Stomach (tissue), 9 donors: ENCODE measurements around the gene CAMK2B. TPM values are rescaled to one million over a fixed set of nuclear protein-coding genes. Genes with fewer than 3 reads are reported as not detected.

ENCODE experiments used
- DNase-seq, 2 donors: peaks; one replicate each; pipeline versions ENCODE4 v3.0.0 to v3.0.0-alpha.2; 2013 to 2019
- H3K27ac ChIP-seq, 5 donors: fragments of 200-600 bp in 4 of 5; sonication (generic) in 4 of 5; one replicate each; pipeline ENCODE4 v1.5.1; 2013 to 2019; ENCODE audit warnings: mild to moderate bottlenecking in 1 of 5, moderate library complexity in 1 of 5
- H3K27me3 ChIP-seq, 3 donors: fragments of 200-600 bp; sonication (generic); one replicate each; pipeline ENCODE4 v1.5.1; 2017 to 2019; ENCODE audit warnings: mixed run types in 1 of 3
- H3K36me3 ChIP-seq, 4 donors: fragments of 200-600 bp; sonication (generic); 1 replicate in 3 of 4; 2 replicates in 1 of 4; pipeline ENCODE4 v1.5.1; 2016 to 2019
- H3K4me1 ChIP-seq, 4 donors: fragments of 200-600 bp; sonication (generic); one replicate each; pipeline ENCODE4 v1.5.1; 2016 to 2019
- H3K4me3 ChIP-seq, 4 donors: fragments of 200-600 bp; sonication (generic) in 3 of 4; one replicate each; pipeline ENCODE4 v1.5.1; 2016 to 2019; ENCODE audit warnings: mild to moderate bottlenecking in 1 of 4
- H3K9me3 ChIP-seq, 4 donors: fragments of 200-600 bp; sonication (generic); one replicate each; pipeline ENCODE4 v1.5.1; 2016 to 2019
- EP300 ChIP-seq: sonication (generic); formaldehyde crosslinking; IDR thresholded peaks from one replicate; pipeline ENCODE4 v1.6.1; 2017; ENCODE audit warnings: antibody characterized with exemption
- POLR2A ChIP-seq, 4 donors: fragments of 450-650 bp; IDR thresholded peaks; one replicate each; pipeline ENCODE4 v1.6.1; 2016; ENCODE audit warnings: antibody characterized with exemption in 4 of 4, control low read depth in 2 of 4, mild to moderate bottlenecking in 1 of 4, moderate library complexity in 1 of 4
- POLR2AphosphoS5 ChIP-seq, 3 donors: sonication (generic); formaldehyde crosslinking; IDR thresholded peaks; one replicate each; pipeline ENCODE4 v1.6.1; 2016; ENCODE audit warnings: antibody characterized with exemption in 3 of 3
- WGBS, 5 donors: extraction: QIAGEN DNeasy Blood & Tissue Kit in 3 of 5; methylation state at CpG; one replicate each; pipeline versions ENCODE4 v1.1.5 to v1.1.7; 2013 to 2018; 5-methylcytosine and 5-hydroxymethylcytosine counted together
- intact Hi-C: fragments of 100-400 bp; cut with DNase I; formaldehyde crosslinking; loops from one replicate; pipeline ENCODE4 v1.15.1; 2023; ENCODE audit warnings: low total_unique reads
- polyA plus RNA-seq, 3 donors: library from polyadenylated mRNA; stranded (reverse); fragments of 200-250 nt; gene quantifications; one replicate each; pipeline ENCODE4 v1.2.3, GENCODE V29; 2013
- total RNA-seq, 5 donors: library from RNA; depleted of rRNA; stranded (reverse); fragments of >200 nt; gene quantifications; one replicate each; pipeline versions ENCODE4 v1.1.0 to v1.2.3, GENCODE V29; 2014 to 2016
- TF ChIP-seq, protein P1 (sequence below), 7 experiments: fragments of 450-650 bp in 4 of 7; fragments of 200-600 bp in 3 of 7; sonication (generic) in 3 of 7; IDR thresholded peaks; one replicate each; pipeline ENCODE4 v1.5.1; 2016 to 2019; ENCODE audit warnings: antibody characterized with exemption in 7 of 7, control low read depth in 2 of 7, mild to moderate bottlenecking in 1 of 7
- donor health status: healthy with polysubstance abuse.
- donor health status: Bipolar disorder and iron deficiency.
- donor health status: healthy.

CAMK2B gene
- total and polyA plus RNA-seq, 8 donors: 0.92 to 28.4 (median 5.4) TPM; not detected in 2

DNA sequence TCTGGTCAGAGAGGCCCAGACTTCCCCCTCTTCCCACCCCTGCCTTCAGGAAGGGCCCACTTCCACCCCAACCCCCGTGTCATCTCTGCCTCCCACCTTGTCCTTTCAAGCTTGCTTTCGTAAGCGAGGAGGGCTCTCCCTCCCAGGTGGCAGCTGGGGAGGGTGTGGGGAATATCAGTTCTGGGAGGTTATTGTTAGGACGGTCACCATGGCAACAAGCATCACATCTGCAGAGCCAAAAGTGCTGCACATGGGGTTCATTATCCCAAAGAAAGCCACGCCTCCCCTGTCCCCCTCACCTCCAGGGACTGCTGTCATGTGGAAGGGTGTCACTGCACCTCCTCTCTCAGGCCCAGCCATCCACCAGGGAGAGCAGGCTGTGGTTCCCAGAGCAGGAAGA, 2.6 kb upstream of the CAMK2B start:
- peaks cover 3 to 13% (median 10%) of the 10 kb centered on the region in 4 donors for H3K4me1 ChIP-seq
- H3K9me3 ChIP-seq: no peaks in the 10 kb centered on the region
- peaks cover 9 to 49% (median 31%) of the 10 kb centered on the region in 3 donors for H3K27me3 ChIP-seq
- H3K36me3 ChIP-seq: no peaks in the 10 kb centered on the region
- no peak for DNase-seq
- intact Hi-C loops: no loop called here
- H3K27ac ChIP-seq: no peak overlapping the region
- TF ChIP-seq POLR2A (IDR thresholded peaks at IDR 0.05) (no peak), POLR2AphosphoS5 (IDR thresholded peaks at IDR 0.05) (no peak), EP300 (no peak)
- TF ChIP-seq, protein P1, sequence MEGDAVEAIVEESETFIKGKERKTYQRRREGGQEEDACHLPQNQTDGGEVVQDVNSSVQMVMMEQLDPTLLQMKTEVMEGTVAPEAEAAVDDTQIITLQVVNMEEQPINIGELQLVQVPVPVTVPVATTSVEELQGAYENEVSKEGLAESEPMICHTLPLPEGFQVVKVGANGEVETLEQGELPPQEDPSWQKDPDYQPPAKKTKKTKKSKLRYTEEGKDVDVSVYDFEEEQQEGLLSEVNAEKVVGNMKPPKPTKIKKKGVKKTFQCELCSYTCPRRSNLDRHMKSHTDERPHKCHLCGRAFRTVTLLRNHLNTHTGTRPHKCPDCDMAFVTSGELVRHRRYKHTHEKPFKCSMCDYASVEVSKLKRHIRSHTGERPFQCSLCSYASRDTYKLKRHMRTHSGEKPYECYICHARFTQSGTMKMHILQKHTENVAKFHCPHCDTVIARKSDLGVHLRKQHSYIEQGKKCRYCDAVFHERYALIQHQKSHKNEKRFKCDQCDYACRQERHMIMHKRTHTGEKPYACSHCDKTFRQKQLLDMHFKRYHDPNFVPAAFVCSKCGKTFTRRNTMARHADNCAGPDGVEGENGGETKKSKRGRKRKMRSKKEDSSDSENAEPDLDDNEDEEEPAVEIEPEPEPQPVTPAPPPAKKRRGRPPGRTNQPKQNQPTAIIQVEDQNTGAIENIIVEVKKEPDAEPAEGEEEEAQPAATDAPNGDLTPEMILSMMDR (IDR thresholded peaks at IDR 0.05): no peak
- no peak overlapping the region for H3K4me3 ChIP-seq
- WGBS, 5 donors: 74 to 91% (median 78%) methylated on average over 5 of the region's 5 CpGs

DNA sequence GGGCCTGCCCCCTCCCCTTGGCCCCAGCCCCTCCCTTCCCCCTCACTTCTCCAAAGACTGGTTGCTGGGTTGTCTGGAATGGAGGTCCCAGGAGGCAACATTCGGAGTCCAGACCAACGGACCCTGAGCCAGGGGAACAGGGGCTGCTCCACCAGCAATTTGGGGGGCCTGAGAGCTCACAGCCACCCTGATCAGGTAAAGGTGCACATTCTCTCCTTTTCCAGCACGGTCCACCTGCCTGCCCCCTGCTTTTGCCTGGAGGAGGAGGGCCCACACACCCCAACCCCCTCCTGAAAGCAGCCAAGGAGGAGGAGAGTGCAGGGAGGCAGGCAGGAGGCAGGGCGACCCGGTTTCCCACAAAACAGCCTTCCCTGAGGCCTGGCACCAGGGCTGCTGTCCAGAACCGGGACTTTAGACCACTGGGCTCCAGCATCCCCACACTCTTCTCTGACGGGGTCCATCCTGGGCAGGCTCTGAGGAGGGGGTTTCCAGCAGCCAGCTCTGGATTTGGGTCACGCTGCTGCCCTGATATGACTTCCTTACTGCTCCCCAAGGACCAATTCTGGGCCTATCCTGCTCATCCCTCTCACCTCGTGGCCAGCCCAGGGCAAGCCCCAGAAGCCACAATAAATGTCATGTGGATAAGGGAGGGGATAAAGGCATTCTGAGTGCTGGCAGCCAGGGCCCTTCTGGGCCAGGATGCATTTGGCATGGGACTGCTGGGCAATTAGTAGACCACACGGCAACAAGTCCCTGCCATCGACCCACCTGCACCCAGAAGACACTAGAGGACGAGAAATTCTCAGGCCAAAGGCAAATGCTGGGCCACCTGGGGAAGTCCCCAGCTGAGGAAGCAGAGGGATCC, 1.1 kb upstream of the CAMK2B start:
- Histone ChIP-seq H3K4me3 (no peak overlapping the region), H3K9me3 (no peaks in the 10 kb centered on the region), H3K27ac (no peak overlapping the region), H3K36me3 (no peaks in the 10 kb centered on the region), H3K4me1 (peaks cover 3 to 13% (median 10%) of the 10 kb centered on the region in 4 donors), H3K27me3 (peaks cover 9 to 60% (median 31%) of the 10 kb centered on the region in 3 donors)
- intact Hi-C loops: no loop called here
- TF ChIP-seq POLR2AphosphoS5 (IDR thresholded peaks at IDR 0.05) (no peak), EP300 (no peak), POLR2A (IDR thresholded peaks at IDR 0.05) (no peak)
- TF ChIP-seq, protein P1 (IDR thresholded peaks at IDR 0.05): no peak
- WGBS, 5 donors: 49 to 74% (median 56%) methylated on average over 8 to 12 of the region's 12 CpGs
- DNase-seq: no peak

DNA sequence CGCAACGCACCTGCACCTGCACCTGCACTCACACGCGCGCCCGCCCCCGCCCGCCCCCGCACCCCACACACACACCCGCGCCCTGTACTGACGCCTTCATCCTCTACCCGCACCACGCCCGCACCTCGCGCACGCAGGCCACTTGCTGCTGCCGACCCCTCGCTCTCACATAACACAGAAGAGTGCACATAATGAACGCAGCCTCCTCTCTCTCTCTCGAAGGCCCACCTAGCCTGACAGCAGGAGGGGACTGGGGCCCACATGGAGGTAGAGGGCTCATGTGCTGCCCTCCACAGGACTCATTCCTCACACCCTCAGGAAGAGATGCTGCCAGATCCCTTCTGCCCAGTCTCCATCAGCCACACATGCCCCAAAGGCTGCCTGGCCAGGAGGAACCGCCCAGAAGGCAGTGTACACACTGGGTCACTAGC, 432 bp upstream of the CAMK2B start:
- DNase-seq: peak in 1 of 2 donors; percentile 48
- TF ChIP-seq, protein P1 (IDR thresholded peaks at IDR 0.05): no peak
- TF ChIP-seq POLR2A (IDR thresholded peaks at IDR 0.05) (no peak), POLR2AphosphoS5 (IDR thresholded peaks at IDR 0.05) (no peak), EP300 (no peak)
- H3K36me3 ChIP-seq: no peaks in the 10 kb centered on the region
- H3K27ac ChIP-seq: no peak overlapping the region
- H3K27me3 ChIP-seq: peaks cover 9 to 66% (median 31%) of the 10 kb centered on the region in 3 donors
- peaks cover 3 to 13% (median 10%) of the 10 kb centered on the region in 4 donors for H3K4me1 ChIP-seq
- WGBS, 5 donors: 0 to 5% (median 2%) methylated on average over 3 to 23 of the region's 23 CpGs
- H3K9me3 ChIP-seq: no peaks in the 10 kb centered on the region
- H3K4me3 ChIP-seq: peak overlapping the region in 2 of 4 donors; percentile 17 to 33
- intact Hi-C loops: no loop called here

DNA sequence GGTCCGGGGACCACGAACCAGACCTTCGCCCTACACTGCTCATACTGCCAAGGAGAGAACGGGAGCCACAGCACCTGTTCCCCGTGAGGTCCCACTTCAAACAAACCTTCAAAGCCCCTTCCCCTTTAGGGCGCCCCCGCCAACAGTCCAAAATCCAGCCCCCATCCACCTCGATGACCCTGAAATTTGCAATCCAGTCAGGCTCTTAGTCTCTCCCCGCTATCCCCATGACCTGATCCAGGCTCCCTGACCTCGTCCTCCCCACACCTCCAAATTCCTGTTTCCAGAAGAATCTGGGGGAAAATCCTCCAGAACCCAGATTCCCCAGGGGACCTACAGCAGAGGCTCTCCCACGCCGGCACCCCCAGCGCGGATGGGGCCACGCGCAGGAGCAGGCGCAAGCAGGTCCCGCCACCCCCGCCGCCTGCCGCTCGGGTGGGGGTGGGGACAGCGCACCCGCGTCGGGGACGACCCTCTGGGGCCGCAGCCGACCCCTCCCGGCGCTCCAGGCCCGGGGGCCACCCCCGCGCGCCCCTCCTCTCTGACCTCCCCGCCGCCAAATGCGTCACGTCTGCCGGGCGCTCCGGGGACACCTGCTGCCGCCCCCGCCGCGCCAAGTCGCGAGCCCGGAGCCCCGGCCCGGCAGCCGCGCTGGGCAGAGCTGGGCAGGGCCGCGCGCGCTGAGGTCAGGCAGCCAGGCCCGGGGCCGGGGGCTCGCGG, 753 bp downstream of the CAMK2B start:
- 5 to 19% (median 6%) methylated on average over 17 to 61 of the region's 61 CpGs for WGBS, 5 donors
- no peak for DNase-seq
- no peaks in the 10 kb centered on the region for H3K36me3 ChIP-seq
- TF ChIP-seq POLR2AphosphoS5 (IDR thresholded peaks at IDR 0.05): no peak
- TF ChIP-seq, protein P1 (IDR thresholded peaks at IDR 0.05): no peak
- TF ChIP-seq EP300: no peak
- no peak for TF ChIP-seq POLR2A (IDR thresholded peaks at IDR 0.05)
- H3K4me1 ChIP-seq: peaks cover 3 to 13% (median 10%) of the 10 kb centered on the region in 4 donors
- intact Hi-C loops: no loop called here
- no peaks in the 10 kb centered on the region for H3K9me3 ChIP-seq
- H3K27ac ChIP-seq: no peak overlapping the region
- H3K4me3 ChIP-seq: peak overlapping the region; percentile 16 to 40 (median 26)
- peaks cover 9 to 68% (median 31%) of the 10 kb centered on the region in 3 donors for H3K27me3 ChIP-seq
